Testis (tissue), 2 donors: Measurements from ENCODE around the gene DRGX.

Experiments used
- POLR2A ChIP-seq: fragments of 450-650 bp; IDR thresholded peaks from one replicate; pipeline ENCODE4 v1.6.1; 2017; ENCODE audit warnings: antibody characterized with exemption, mild to moderate bottlenecking, moderate library complexity
- TF ChIP-seq, protein P1 (sequence below), 3 experiments: fragments of 450-650 bp in 2 of 3; fragments of 200-600 bp in 1 of 3; sonication (generic) in 1 of 3; IDR thresholded peaks; one replicate each; pipeline ENCODE4 v1.5.1; 2016 to 2019; ENCODE audit warnings: antibody characterized with exemption in 3 of 3, mild to moderate bottlenecking in 2 of 3, moderate library complexity in 1 of 3

- TF ChIP-seq POLR2A: no peak
- TF ChIP-seq, protein P1, sequence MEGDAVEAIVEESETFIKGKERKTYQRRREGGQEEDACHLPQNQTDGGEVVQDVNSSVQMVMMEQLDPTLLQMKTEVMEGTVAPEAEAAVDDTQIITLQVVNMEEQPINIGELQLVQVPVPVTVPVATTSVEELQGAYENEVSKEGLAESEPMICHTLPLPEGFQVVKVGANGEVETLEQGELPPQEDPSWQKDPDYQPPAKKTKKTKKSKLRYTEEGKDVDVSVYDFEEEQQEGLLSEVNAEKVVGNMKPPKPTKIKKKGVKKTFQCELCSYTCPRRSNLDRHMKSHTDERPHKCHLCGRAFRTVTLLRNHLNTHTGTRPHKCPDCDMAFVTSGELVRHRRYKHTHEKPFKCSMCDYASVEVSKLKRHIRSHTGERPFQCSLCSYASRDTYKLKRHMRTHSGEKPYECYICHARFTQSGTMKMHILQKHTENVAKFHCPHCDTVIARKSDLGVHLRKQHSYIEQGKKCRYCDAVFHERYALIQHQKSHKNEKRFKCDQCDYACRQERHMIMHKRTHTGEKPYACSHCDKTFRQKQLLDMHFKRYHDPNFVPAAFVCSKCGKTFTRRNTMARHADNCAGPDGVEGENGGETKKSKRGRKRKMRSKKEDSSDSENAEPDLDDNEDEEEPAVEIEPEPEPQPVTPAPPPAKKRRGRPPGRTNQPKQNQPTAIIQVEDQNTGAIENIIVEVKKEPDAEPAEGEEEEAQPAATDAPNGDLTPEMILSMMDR (IDR thresholded peaks at IDR 0.05): no peak
Measured at GRCh38 chr10:49344840-49345239, 51.0 kb downstream of the DRGX start.
